Measurements from ENCODE around the gene CREBRF. TPM values are rescaled to one million over a fixed set of nuclear protein-coding genes. Genes with fewer than 3 reads are reported as not detected.
A peak's percentile ranks its signal among the peaks of the same experiment; 100 is the strongest.

The CREBRF gene
- polyA plus RNA-seq, 2 of the 4 experiments (the other 2 are of a cell fraction): 1.8 to 7.2 TPM

DNA sequence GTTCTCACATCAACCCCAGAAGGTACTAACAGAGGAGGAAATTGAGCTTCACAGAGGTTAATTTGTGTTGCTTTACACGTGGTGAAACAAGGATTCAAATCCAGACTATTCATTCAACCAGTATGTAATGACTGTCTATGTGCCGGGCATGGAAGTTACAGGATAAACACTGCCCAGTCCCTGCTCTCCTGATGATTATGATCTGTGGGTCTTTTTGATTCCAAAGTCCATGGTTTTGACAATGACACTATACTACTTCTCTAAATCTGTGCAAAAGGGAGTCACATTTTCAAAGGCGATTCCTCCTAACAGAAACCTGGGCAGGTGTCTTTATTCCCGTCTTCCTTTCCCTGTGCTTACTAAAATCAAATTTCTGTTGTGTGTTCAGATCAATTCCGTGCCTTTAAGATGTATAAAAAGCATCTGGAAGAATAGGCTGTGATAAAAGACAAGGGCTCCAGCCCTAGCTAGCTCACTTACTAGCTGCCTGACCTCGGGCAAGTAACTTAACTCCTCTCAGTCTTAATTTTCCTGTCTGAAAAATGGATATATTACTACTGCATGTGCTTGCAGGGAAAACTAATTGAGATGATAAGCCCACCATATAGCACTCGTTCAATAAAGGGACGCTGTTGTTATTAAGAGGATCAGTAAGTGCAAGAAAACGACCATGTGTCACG is 970 bp upstream of the CREBRF start:
- no peaks in the 10 kb centered on the region for H3K9me3 ChIP-seq
- WGBS (ENCODE audit: missing lambda C conversion rate): 27% methylated on average over 10 of the region's 10 CpGs
- ChIA-PET POLR2A (no interaction called here), CTCF (interaction anchor here (1.0 kb wide), 1 partner anchor 227 kb away, joined by 3 read pairs; no protein-coding TSS in a partner anchor)
- H3K4me2 ChIP-seq: peak overlapping the region; percentile 92
- FAIRE-seq (no peak), DNase-seq (ENCODE audit: low read depth in 1 of 2, low spot score in 1 of 2) (no peak), ATAC-seq (no peak)
- peak overlapping the region; percentile 93 for H3K4me3 ChIP-seq
- no peak for TF ChIP-seq BCL3 (IDR thresholded peaks at IDR 0.05)
- TF ChIP-seq RFX5 (IDR thresholded peaks at IDR 0.05): no peak
- TF ChIP-seq GATA3 (IDR thresholded peaks at IDR 0.05; ENCODE audit: borderline replicate concordance): no peak
- TF ChIP-seq TP53 (CRISPR knock-in tag; IDR thresholded peaks at IDR 0.05): no peak
- no peak for TF ChIP-seq MAX (IDR thresholded peaks at IDR 0.05)
- no peak for TF ChIP-seq HEYL (CRISPR knock-in tag; IDR thresholded peaks at IDR 0.05)
- TF ChIP-seq CBX8 (IDR thresholded peaks at IDR 0.05): no peak
- no peak for TF ChIP-seq CEBPB (IDR thresholded peaks at IDR 0.05)
- TF ChIP-seq POLR2A (IDR thresholded peaks at IDR 0.05; ENCODE audit: low read length): no peak
- TF ChIP-seq ZNF302 (CRISPR knock-in tag; IDR thresholded peaks at IDR 0.05): no peak
- TF ChIP-seq JUNB (IDR thresholded peaks at IDR 0.05): no peak
- no peak for TF ChIP-seq NFE2L2 (conservative IDR thresholded peaks at IDR 0.05; ENCODE audit: low read length)
- peaks cover 21% of the 10 kb centered on the region; the same call in 2 of the 3 replicates for H3K4me1 ChIP-seq
- peak overlapping the region; percentile 59 to 74; a peak in 5 of 6 replicates for H3K27ac ChIP-seq

DNA sequence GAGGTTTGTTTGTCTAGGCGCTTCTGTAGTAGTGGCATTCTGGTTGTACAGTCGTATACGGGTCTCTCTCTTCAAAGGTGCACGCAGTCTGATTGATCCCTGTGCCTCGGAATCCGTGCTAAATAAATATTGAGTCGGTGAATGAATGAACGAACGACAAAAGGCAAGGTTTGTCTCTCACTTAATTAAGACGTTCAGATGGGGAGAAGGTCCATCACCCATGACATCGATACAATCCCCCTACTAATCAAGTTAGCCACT is 500 bp upstream of the CREBRF start:
- ChIA-PET CTCF (no interaction called here), POLR2A (no interaction called here)
- FAIRE-seq (no peak), ATAC-seq (no peak), DNase-seq (ENCODE audit: low read depth in 1 of 2, low spot score in 1 of 2) (peak in 1 of 2 experiments; percentile 20)
- WGBS (ENCODE audit: missing lambda C conversion rate): 6% methylated on average over 11 of the region's 11 CpGs
- peak overlapping the region; percentile 93 for H3K4me3 ChIP-seq
- peak overlapping the region; percentile 59 to 74 for H3K27ac ChIP-seq
- peaks cover 21% of the 10 kb centered on the region; the same call in 2 of the 3 replicates for H3K4me1 ChIP-seq
- H3K4me2 ChIP-seq: peak overlapping the region; percentile 92
- TF ChIP-seq KDM5A (IDR thresholded peaks at IDR 0.05) (no peak), GATA3 (IDR thresholded peaks at IDR 0.05; ENCODE audit: borderline replicate concordance) (no peak), CHD2 (IDR thresholded peaks at IDR 0.05; ENCODE audit: low read length, partially characterized antibody) (no peak), HDAC2 (IDR thresholded peaks at IDR 0.05) (no peak), FOSL2 (IDR thresholded peaks at IDR 0.05) (no peak), FOSL2 (CRISPR knock-in tag; IDR thresholded peaks at IDR 0.05) (no peak)
- TF ChIP-seq, protein P1, sequence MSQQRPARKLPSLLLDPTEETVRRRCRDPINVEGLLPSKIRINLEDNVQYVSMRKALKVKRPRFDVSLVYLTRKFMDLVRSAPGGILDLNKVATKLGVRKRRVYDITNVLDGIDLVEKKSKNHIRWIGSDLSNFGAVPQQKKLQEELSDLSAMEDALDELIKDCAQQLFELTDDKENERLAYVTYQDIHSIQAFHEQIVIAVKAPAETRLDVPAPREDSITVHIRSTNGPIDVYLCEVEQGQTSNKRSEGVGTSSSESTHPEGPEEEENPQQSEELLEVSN (IDR thresholded peaks at IDR 0.05; ENCODE audit: borderline replicate concordance, low read depth): 0 out of 2 replicates have a peak, but pooled peaks have one; percentile 12
- no peaks in the 10 kb centered on the region for H3K9me3 ChIP-seq

DNA sequence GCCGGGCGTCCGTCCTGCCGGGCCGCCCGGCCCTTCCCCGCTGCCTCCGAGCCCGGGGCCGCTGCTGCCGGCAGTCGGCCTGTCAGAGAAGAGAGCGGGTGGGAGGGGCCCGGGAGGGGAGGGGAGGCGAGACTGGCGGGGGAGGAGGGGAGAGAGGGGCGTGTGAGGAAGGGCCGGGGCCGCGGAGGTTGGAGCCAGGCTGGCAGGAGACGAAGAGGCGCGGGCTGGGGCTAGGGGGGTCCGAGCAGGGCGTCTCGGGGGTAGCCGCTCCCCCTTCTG is 570 bp downstream of the CREBRF start:
- H3K4me2 ChIP-seq: peak overlapping the region; percentile 58
- ChIA-PET POLR2A (interaction anchor here (0.6 to 1.5 kb wide), 6 partner anchors 9 to 286 kb away, joined by 3 to 11 read pairs (median 4); partner anchors contain the start of genes ATP6V0E1, BNIP1, DUSP1 and STC2), CTCF (interaction anchor here (0.6 to 1.9 kb wide), 5 partner anchors 72 to 1590 kb away, joined by 3 to 10 read pairs (median 4); no protein-coding TSS in a partner anchor)
- peak; percentile 74 to 83 for ATAC-seq
- FAIRE-seq: no peak
- peak in 1 of 2 experiments; percentile 61 for DNase-seq (ENCODE audit: low read depth in 1 of 2, low spot score in 1 of 2)
- H3K9me3 ChIP-seq: no peaks in the 10 kb centered on the region
- peak overlapping the region; percentile 76 to 90 for H3K27ac ChIP-seq
- H3K4me3 ChIP-seq: peak overlapping the region; percentile 93
- no peak for TF ChIP-seq ZNF302 (CRISPR knock-in tag; IDR thresholded peaks at IDR 0.05)
- no peak for TF ChIP-seq ZFP36 (IDR thresholded peaks at IDR 0.05; ENCODE audit: borderline replicate concordance, partially characterized antibody)
- TF ChIP-seq KDM5A (IDR thresholded peaks at IDR 0.05): no peak
- no peak for TF ChIP-seq JUN (IDR thresholded peaks at IDR 0.05)
- no peak for TF ChIP-seq CBX8 (IDR thresholded peaks at IDR 0.05)
- no peak for TF ChIP-seq HEYL (CRISPR knock-in tag; IDR thresholded peaks at IDR 0.05)
- TF ChIP-seq ESRRA (IDR thresholded peaks at IDR 0.05; ENCODE audit: borderline replicate concordance, low read length): no peak
- no peak for TF ChIP-seq CBX2 (IDR thresholded peaks at IDR 0.05; ENCODE audit: borderline replicate concordance, low read depth)
- TF ChIP-seq, protein P2, sequence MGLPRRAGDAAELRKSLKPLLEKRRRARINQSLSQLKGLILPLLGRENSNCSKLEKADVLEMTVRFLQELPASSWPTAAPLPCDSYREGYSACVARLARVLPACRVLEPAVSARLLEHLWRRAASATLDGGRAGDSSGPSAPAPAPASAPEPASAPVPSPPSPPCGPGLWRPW (IDR thresholded peaks at IDR 0.05): no peak
- TF ChIP-seq FOXS1 (CRISPR knock-in tag; IDR thresholded peaks at IDR 0.05): no peak
- peaks cover 18% of the 10 kb centered on the region; the same call in 2 of the 3 replicates for H3K4me1 ChIP-seq
- WGBS (ENCODE audit: missing lambda C conversion rate): 0% methylated on average over 1 of the region's 27 CpGs
